ENCODE measurements around the gene ATF1. TPM values are rescaled to one million over a fixed set of nuclear protein-coding genes. Genes with fewer than 3 reads are reported as not detected.
A peak's percentile ranks its signal among the peaks of the same experiment; 100 is the strongest.

The ATF1 gene
- total RNA-seq, 1 donor: 29.0 TPM

- H3K4me1 ChIP-seq (ENCODE audit: insufficient read depth, low read length): no peaks in the 10 kb centered on the region
- H2AFZ ChIP-seq (ENCODE audit: low read length): no peak overlapping the region
- no peaks in the 10 kb centered on the region for H3K79me2 ChIP-seq (ENCODE audit: insufficient read depth, low read length)
- no peaks in the 10 kb centered on the region for H4K20me1 ChIP-seq (ENCODE audit: insufficient read depth, low read length)
- no peak overlapping the region for H3K4me2 ChIP-seq (ENCODE audit: insufficient read depth, low read length)
- H3K27me3 ChIP-seq (ENCODE audit: insufficient read depth, low read length): no peaks in the 10 kb centered on the region
- TF ChIP-seq CTCF (IDR thresholded peaks at IDR 0.05; ENCODE audit: extremely low read depth, low read depth, low read length): no peak
- H3K4me3 ChIP-seq (ENCODE audit: insufficient read depth, low read length): no peak overlapping the region
- no peak overlapping the region for H3K27ac ChIP-seq (ENCODE audit: low read depth, low read length)
- no peaks in the 10 kb centered on the region for H3K9me3 ChIP-seq (ENCODE audit: low read depth, low read length)
- H3K36me3 ChIP-seq (ENCODE audit: insufficient read depth, low read length): peaks cover 8% of the 10 kb centered on the region
- DNase-seq (ENCODE audit: insufficient read length, low spot score, missing footprints): no peak
Measured at GRCh38 chr12:50750366-50750765, 13.5 kb upstream of the ATF1 start.

- H3K4me1 ChIP-seq (ENCODE audit: insufficient read depth, low read length): no peaks in the 10 kb centered on the region
- H3K79me2 ChIP-seq (ENCODE audit: insufficient read depth, low read length): no peaks in the 10 kb centered on the region
- H3K27ac ChIP-seq (ENCODE audit: low read depth, low read length): no peak overlapping the region
- H3K4me2 ChIP-seq (ENCODE audit: insufficient read depth, low read length): no peak overlapping the region
- DNase-seq (ENCODE audit: insufficient read length, low spot score, missing footprints): peak; percentile 78
- no peaks in the 10 kb centered on the region for H3K36me3 ChIP-seq (ENCODE audit: insufficient read depth, low read length)
- no peak overlapping the region for H2AFZ ChIP-seq (ENCODE audit: low read length)
- no peak for TF ChIP-seq CTCF (IDR thresholded peaks at IDR 0.05; ENCODE audit: extremely low read depth, low read depth, low read length)
- H4K20me1 ChIP-seq (ENCODE audit: insufficient read depth, low read length): no peaks in the 10 kb centered on the region
- H3K9me3 ChIP-seq (ENCODE audit: low read depth, low read length): no peaks in the 10 kb centered on the region
- no peaks in the 10 kb centered on the region for H3K27me3 ChIP-seq (ENCODE audit: insufficient read depth, low read length)
- no peak overlapping the region for H3K4me3 ChIP-seq (ENCODE audit: insufficient read depth, low read length)
Measured at GRCh38 chr12:50751948-50752721, 11.8 kb upstream of the ATF1 start.

- no peaks in the 10 kb centered on the region for H3K9me3 ChIP-seq (ENCODE audit: low read depth, low read length)
- no peak overlapping the region for H2AFZ ChIP-seq (ENCODE audit: low read length)
- no peaks in the 10 kb centered on the region for H3K27me3 ChIP-seq (ENCODE audit: insufficient read depth, low read length)
- no peaks in the 10 kb centered on the region for H3K4me1 ChIP-seq (ENCODE audit: insufficient read depth, low read length)
- H3K36me3 ChIP-seq (ENCODE audit: insufficient read depth, low read length): no peaks in the 10 kb centered on the region
- H4K20me1 ChIP-seq (ENCODE audit: insufficient read depth, low read length): no peaks in the 10 kb centered on the region
- H3K79me2 ChIP-seq (ENCODE audit: insufficient read depth, low read length): no peaks in the 10 kb centered on the region
- H3K4me3 ChIP-seq (ENCODE audit: insufficient read depth, low read length): no peak overlapping the region
- no peak overlapping the region for H3K4me2 ChIP-seq (ENCODE audit: insufficient read depth, low read length)
- TF ChIP-seq CTCF (IDR thresholded peaks at IDR 0.05; ENCODE audit: extremely low read depth, low read depth, low read length): no peak
- peak; percentile 22 for DNase-seq (ENCODE audit: insufficient read length, low spot score, missing footprints)
- no peak overlapping the region for H3K27ac ChIP-seq (ENCODE audit: low read depth, low read length)
Measured at GRCh38 chr12:50753232-50753769, 10.6 kb upstream of the ATF1 start.

GRCh38 chr12:50764286-50765094, 589 bp downstream of the ATF1 start:
- TF ChIP-seq CTCF (IDR thresholded peaks at IDR 0.05; ENCODE audit: extremely low read depth, low read depth, low read length): no peak
- DNase-seq (ENCODE audit: insufficient read length, low spot score, missing footprints): peak; percentile 82
- H3K36me3 ChIP-seq (ENCODE audit: insufficient read depth, low read length): peaks cover 4% of the 10 kb centered on the region
- H3K4me2 ChIP-seq (ENCODE audit: insufficient read depth, low read length): peak overlapping the region; percentile 83
- peaks cover 53% of the 10 kb centered on the region for H3K79me2 ChIP-seq (ENCODE audit: insufficient read depth, low read length)
- H2AFZ ChIP-seq (ENCODE audit: low read length): peak overlapping the region; percentile 90
- H4K20me1 ChIP-seq (ENCODE audit: insufficient read depth, low read length): peaks cover 17% of the 10 kb centered on the region
- H3K27ac ChIP-seq (ENCODE audit: low read depth, low read length): peak overlapping the region; percentile 88
- peak overlapping the region; percentile 96 for H3K4me3 ChIP-seq (ENCODE audit: insufficient read depth, low read length)
- no peaks in the 10 kb centered on the region for H3K9me3 ChIP-seq (ENCODE audit: low read depth, low read length)
- H3K27me3 ChIP-seq (ENCODE audit: insufficient read depth, low read length): no peaks in the 10 kb centered on the region
- peaks cover 14% of the 10 kb centered on the region for H3K4me1 ChIP-seq (ENCODE audit: insufficient read depth, low read length)
